Right ventricle myocardium inferior (tissue), 1 donor: Measurements from ENCODE around the gene EOGT. TPM values are rescaled to one million over a fixed set of nuclear protein-coding genes. Genes with fewer than 3 reads are reported as not detected.

ENCODE experiments used
- microRNA-seq: library from miRNA; unstranded; fragments of <30 nt; microRNA quantifications from one replicate; pipeline ENCODE4 v1.2.0, GENCODE V29; 2020
- total RNA-seq: library from RNA; stranded (reverse); fragmentation: NEBNext Ultra II Directional; extraction: Animal tissue kit (Norgen Biotek cat#: 25700); gene quantifications from one replicate; pipeline ENCODE4 v1.2.1, GENCODE V29; 2021
- donor health status: DM: no; HTN: yes; CAD: no; lungs with severe emphysema.

Gene EOGT
- total RNA-seq, 1 donor from 2014 or later = 25.2 TPM

Small RNAs within 50 kb of the gene (microRNA-seq; reads per million reads assigned to microRNA genes)
- gene MIR3136 = not detected

Other genes with a start within 250 kb of the EOGT start
- gene TAFA4, start 81.1 kb downstream of the EOGT start, total RNA-seq = not detected
- gene TMF1, start 38.6 kb upstream of the EOGT start, total RNA-seq = 19.2 TPM
- gene UBA3, start 66.7 kb upstream of the EOGT start, total RNA-seq = 89.1 TPM
- gene ARL6IP5, start 71.3 kb upstream of the EOGT start, total RNA-seq = 195 TPM
- gene LMOD3, start 108.9 kb upstream of the EOGT start, total RNA-seq = 149 TPM